Uterus (tissue), 2 donors: ENCODE data around the gene HOXC5.

Experiments
- CTCF ChIP-seq, 4 experiments: fragments of 200-600 bp in 2 of 4; fragments of 450-650 bp in 2 of 4; sonication (generic) in 2 of 4; IDR thresholded peaks; one replicate each; pipeline ENCODE4 v1.5.1; 2016 to 2019; ENCODE audit warnings: antibody characterized with exemption in 4 of 4, mild to moderate bottlenecking in 2 of 4, moderate library complexity in 1 of 4
- POLR2A ChIP-seq, 2 donors: fragments of 450-650 bp; IDR thresholded peaks; one replicate each; pipeline ENCODE4 v1.6.1; 2016; ENCODE audit warnings: antibody characterized with exemption in 2 of 2, mild to moderate bottlenecking in 1 of 2, moderate library complexity in 1 of 2

DNA sequence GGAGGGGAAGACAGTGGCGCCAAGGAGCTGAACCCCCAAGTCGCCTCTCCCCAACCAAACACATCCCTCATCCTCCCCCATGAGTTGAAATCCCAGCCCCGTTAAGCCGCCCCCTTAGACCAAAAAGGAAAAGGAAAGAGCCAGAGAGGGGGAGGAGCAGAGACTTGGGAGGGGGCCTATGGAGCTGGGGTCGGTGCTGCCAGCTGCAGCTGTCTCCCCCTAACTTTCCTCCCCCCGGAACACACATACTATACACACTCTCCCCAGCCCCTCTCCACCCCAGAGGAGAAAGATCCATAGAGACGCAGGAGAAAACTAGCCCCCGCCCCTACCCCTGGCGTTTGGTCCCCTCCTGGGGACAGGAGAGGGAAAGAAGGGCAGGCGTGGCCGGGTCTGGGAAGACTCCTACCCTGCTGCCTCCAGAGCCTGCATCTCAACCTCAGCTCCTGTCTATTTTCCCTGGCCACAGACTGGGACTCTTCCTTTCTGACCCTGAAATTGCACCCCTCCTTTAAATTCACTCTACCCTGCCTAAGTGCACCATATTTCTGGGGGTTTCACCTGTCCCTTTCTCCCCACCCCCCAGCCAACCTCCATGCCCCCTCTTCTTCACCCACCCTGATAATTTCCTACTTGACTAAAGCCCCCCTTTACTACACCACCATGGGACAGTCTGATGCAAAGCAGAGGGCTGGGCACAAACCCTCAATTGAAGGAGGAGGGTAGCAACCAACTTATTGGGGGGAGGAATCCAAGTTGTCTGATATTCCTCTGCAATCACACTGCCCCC lies 34.5 kb upstream of the HOXC5 start:
- no peak for TF ChIP-seq CTCF (IDR thresholded peaks at IDR 0.05)
- TF ChIP-seq POLR2A (IDR thresholded peaks at IDR 0.05): no peak
